WTC11 (cell line): Measurements from ENCODE around the gene IGSF9B. TPM values are rescaled to one million over a fixed set of nuclear protein-coding genes. Genes with fewer than 3 reads are reported as not detected.

ENCODE experiments used
- ATAC-seq: fragments of 200-7000 bp; cut with Tn5 transposase; 2 replicates; pipeline ENCODE4 v1.10.0; 2021; ENCODE audit warnings: mild to moderate bottlenecking, moderate library complexity
- CTCF ChIA-PET: fragments of 300-600 bp; sonication (Branson Sonifier 250); formaldehyde crosslinking; loops from one replicate; lab custom pipeline; 2021; ENCODE audit warnings: antibody characterized with exemption; lab: Charles Lee
- POLR2A ChIA-PET: fragments of 350-600 bp; sonication (Branson Sonifier 250); formaldehyde crosslinking; loops from one replicate; lab custom pipeline; 2021; ENCODE audit warnings: antibody characterized with exemption; lab: Charles Lee
- DNase-seq: peaks from one replicate; pipeline ENCODE4 v3.0.0; 2021; ENCODE audit warnings: low spot score
- H3K27ac Mint-ChIP-seq: 2 replicates; pipeline ENCODE4 v1.8.0; 2021; ENCODE audit warnings: mixed read lengths
- H3K27me3 Mint-ChIP-seq: 2 replicates; pipeline ENCODE4 v1.8.0; 2021; ENCODE audit warnings: low read depth, mild to moderate bottlenecking, moderate library complexity, mixed read lengths
- H3K36me3 Mint-ChIP-seq: 2 replicates; pipeline ENCODE4 v1.8.0; 2021; ENCODE audit warnings: mixed read lengths
- H3K4me1 Mint-ChIP-seq: 2 replicates; pipeline ENCODE4 v1.8.0; 2022; ENCODE audit warnings: mixed read lengths
- H3K4me3 Mint-ChIP-seq: 2 replicates; pipeline ENCODE4 v1.8.0; 2021; ENCODE audit warnings: mild to moderate bottlenecking, moderate library complexity, mixed read lengths
- H3K9me3 Mint-ChIP-seq: 2 replicates; pipeline ENCODE4 v1.8.0; 2021; ENCODE audit warnings: mixed read lengths
- CREB1 ChIP-seq: sonication (generic); formaldehyde crosslinking; IDR thresholded peaks from 2 replicates; pipeline ENCODE4 v1.8.0; 2023; ENCODE audit warnings: mild to moderate bottlenecking, missing genetic modification reagents
- EMX1 ChIP-seq: fragments of 250-450 bp; sonication (Bioruptor Pico); IDR thresholded peaks from 2 replicates; pipeline ENCODE4 v1.8.0; 2021; ENCODE audit warnings: mild to moderate bottlenecking
- ESRRA ChIP-seq: sonication (generic); formaldehyde crosslinking; IDR thresholded peaks from 2 replicates; pipeline ENCODE4 v1.8.1; 2022; ENCODE audit warnings: mild to moderate bottlenecking, missing genetic modification reagents, borderline replicate concordance
- FOXP1 ChIP-seq: sonication (generic); formaldehyde crosslinking; IDR thresholded peaks from 2 replicates; pipeline ENCODE4 v1.8.0; 2022; ENCODE audit warnings: missing genetic modification reagents, mild to moderate bottlenecking, moderate library complexity, borderline replicate concordance
- GABPB1 ChIP-seq: sonication (generic); formaldehyde crosslinking; IDR thresholded peaks from 2 replicates; pipeline ENCODE4 v1.8.1; 2023; ENCODE audit warnings: mild to moderate bottlenecking, missing genetic modification reagents
- JAZF1 ChIP-seq: fragments of 250-450 bp; sonication (Bioruptor Pico); IDR thresholded peaks from 2 replicates; pipeline ENCODE4 v1.9.0; 2021; ENCODE audit warnings: moderate library complexity, mild to moderate bottlenecking, inconsistent platforms
- NFE2L1 ChIP-seq: sonication (generic); formaldehyde crosslinking; IDR thresholded peaks from 2 replicates; pipeline ENCODE4 v1.8.1; 2023; ENCODE audit warnings: missing genetic modification reagents
- NFYB ChIP-seq: sonication (generic); formaldehyde crosslinking; conservative IDR thresholded peaks from 2 replicates; pipeline ENCODE4 v1.8.0; 2022; ENCODE audit warnings: low read depth, missing genetic modification reagents
- NR1H2 ChIP-seq: sonication (generic); formaldehyde crosslinking; IDR thresholded peaks from 2 replicates; pipeline ENCODE4 v1.9.0; 2021; ENCODE audit warnings: mild to moderate bottlenecking, moderate library complexity, missing genetic modification reagents
- NR2C2 ChIP-seq: sonication (generic); formaldehyde crosslinking; IDR thresholded peaks from 2 replicates; pipeline ENCODE4 v1.8.0; 2022; ENCODE audit warnings: mild to moderate bottlenecking, missing genetic modification reagents
- PRRX2 ChIP-seq: fragments of 250-450 bp; sonication (Bioruptor Pico); IDR thresholded peaks from 2 replicates; pipeline ENCODE4 v1.8.0; 2021; ENCODE audit warnings: mild to moderate bottlenecking
- RELA ChIP-seq: sonication (generic); formaldehyde crosslinking; IDR thresholded peaks from 2 replicates; pipeline ENCODE4 v1.8.1; 2022; ENCODE audit warnings: missing genetic modification reagents, mild to moderate bottlenecking, borderline replicate concordance
- RORB ChIP-seq: fragments of 250-450 bp; sonication (Bioruptor Pico); IDR thresholded peaks from 2 replicates; pipeline ENCODE4 v1.9.0; 2021; ENCODE audit warnings: mild to moderate bottlenecking
- SMAD3 ChIP-seq: sonication (generic); formaldehyde crosslinking; IDR thresholded peaks from 2 replicates; pipeline ENCODE4 v1.8.0; 2022; ENCODE audit warnings: missing genetic modification reagents, mild to moderate bottlenecking, borderline replicate concordance
- TP53 ChIP-seq: sonication (generic); formaldehyde crosslinking; IDR thresholded peaks from 2 replicates; pipeline ENCODE4 v1.8.1; 2023; ENCODE audit warnings: mild to moderate bottlenecking, missing genetic modification reagents
- ZNF138 ChIP-seq: sonication (generic); formaldehyde crosslinking; conservative IDR thresholded peaks from 2 replicates; pipeline ENCODE4 v1.8.1; 2022; ENCODE audit warnings: mild to moderate bottlenecking, moderate library complexity, missing genetic modification reagents
- ZNF219 ChIP-seq: sonication (generic); formaldehyde crosslinking; IDR thresholded peaks from 2 replicates; pipeline ENCODE4 v1.8.0; 2023; ENCODE audit warnings: missing genetic modification reagents, mild to moderate bottlenecking, borderline replicate concordance
- ZNF263 ChIP-seq: sonication (generic); formaldehyde crosslinking; IDR thresholded peaks from 2 replicates; pipeline ENCODE4 v1.8.1; 2022; ENCODE audit warnings: low read depth, mild to moderate bottlenecking, moderate library complexity, missing genetic modification reagents
- ZNF671 ChIP-seq: fragments of 250-450 bp; sonication (Bioruptor Pico); IDR thresholded peaks from 2 replicates; pipeline ENCODE4 v1.8.0; 2021; ENCODE audit warnings: mild to moderate bottlenecking
- total RNA-seq: library from RNA; stranded (reverse); gene quantifications from 3 replicates; pipeline ENCODE4 v1.2.3, GENCODE V29; 2021
- TF ChIP-seq, protein P1 (sequence below): fragments of 250-450 bp; sonication (Bioruptor Pico); IDR thresholded peaks from 2 replicates; pipeline ENCODE4 v2.1.2; 2022; ENCODE audit warnings: mild to moderate bottlenecking, moderate library complexity
- TF ChIP-seq, protein P2 (sequence below): sonication (generic); formaldehyde crosslinking; IDR thresholded peaks from 2 replicates; pipeline ENCODE4 v1.8.1; 2023; ENCODE audit warnings: mild to moderate bottlenecking, missing genetic modification reagents
- TF ChIP-seq, protein P3 (sequence below): sonication (generic); formaldehyde crosslinking; conservative IDR thresholded peaks from 2 replicates; pipeline ENCODE4 v1.8.1; 2023; ENCODE audit warnings: mild to moderate bottlenecking, low read depth, missing genetic modification reagents, moderate library complexity
- TF ChIP-seq, protein P4 (sequence below): sonication (generic); formaldehyde crosslinking; IDR thresholded peaks from 2 replicates; pipeline ENCODE4 v1.8.1; 2022; ENCODE audit warnings: low read depth, missing genetic modification reagents, borderline replicate concordance
- TF ChIP-seq, protein P5 (sequence below): fragments of 250-450 bp; sonication (Bioruptor Pico); IDR thresholded peaks from 2 replicates; pipeline ENCODE4 v1.9.0; 2021; ENCODE audit warnings: mild to moderate bottlenecking
- TF ChIP-seq, protein P6 (sequence below): sonication (generic); formaldehyde crosslinking; IDR thresholded peaks from 2 replicates; pipeline ENCODE4 v1.8.0; 2022; ENCODE audit warnings: mild to moderate bottlenecking, missing genetic modification reagents

Gene IGSF9B
- total RNA-seq, 1 experiment from 2014 or later, result 52.7 TPM

DNA sequence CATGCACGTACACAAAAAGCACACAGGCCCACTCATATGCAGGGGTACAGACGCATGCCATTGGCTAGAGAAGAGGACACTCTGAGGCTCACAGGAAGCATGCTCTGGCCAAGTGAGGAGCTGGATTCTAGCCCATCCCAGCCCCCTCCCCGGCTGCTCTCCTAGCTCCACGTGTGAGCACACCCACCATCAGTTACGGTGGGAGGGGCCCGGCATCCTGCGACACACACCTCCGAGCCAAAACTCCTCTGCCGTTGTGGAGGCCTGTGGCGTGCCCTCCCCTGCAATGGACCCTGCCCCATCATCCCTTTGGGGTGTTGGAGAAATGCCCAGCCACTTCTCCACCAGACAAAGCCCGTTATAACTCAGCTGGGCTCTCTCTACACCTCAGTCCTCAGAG lies 15.1 kb upstream of the IGSF9B start:
- ChIA-PET POLR2A (no interaction called here), CTCF (no interaction called here)
- Mint-ChIP-seq H3K4me1 (peaks cover 5% of the 10 kb centered on the region), H3K4me3 (no peak overlapping the region), H3K36me3 (no peaks in the 10 kb centered on the region), H3K27ac (no peak overlapping the region), H3K9me3 (no peaks in the 10 kb centered on the region), H3K27me3 (peaks cover 3% of the 10 kb centered on the region; the same call in 1 of the 2 replicates)
- TF ChIP-seq ZNF138 (no peak), TP53 (CRISPR knock-in tag) (no peak), NFYB (no peak), GABPB1 (no peak), PRRX2 (no peak), ZNF219 (CRISPR knock-in tag) (no peak), ZNF263 (CRISPR knock-in tag) (no peak), FOXP1 (CRISPR knock-in tag) (no peak), NR1H2 (CRISPR knock-in tag) (no peak), ZNF671 (CRISPR knock-in tag) (no peak), EMX1 (no peak), JAZF1 (CRISPR knock-in tag) (no peak), RELA (no peak), RORB (CRISPR knock-in tag) (no peak)
- TF ChIP-seq, protein P1, sequence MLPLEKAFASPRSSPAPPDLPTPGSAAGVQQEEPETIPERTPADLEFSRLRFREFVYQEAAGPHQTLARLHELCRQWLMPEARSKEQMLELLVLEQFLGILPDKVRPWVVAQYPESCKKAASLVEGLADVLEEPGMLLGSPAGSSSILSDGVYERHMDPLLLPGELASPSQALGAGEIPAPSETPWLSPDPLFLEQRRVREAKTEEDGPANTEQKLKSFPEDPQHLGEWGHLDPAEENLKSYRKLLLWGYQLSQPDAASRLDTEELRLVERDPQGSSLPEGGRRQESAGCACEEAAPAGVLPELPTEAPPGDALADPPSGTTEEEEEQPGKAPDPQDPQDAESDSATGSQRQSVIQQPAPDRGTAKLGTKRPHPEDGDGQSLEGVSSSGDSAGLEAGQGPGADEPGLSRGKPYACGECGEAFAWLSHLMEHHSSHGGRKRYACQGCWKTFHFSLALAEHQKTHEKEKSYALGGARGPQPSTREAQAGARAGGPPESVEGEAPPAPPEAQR (CRISPR knock-in tag), result no peak
- TF ChIP-seq, protein P2, sequence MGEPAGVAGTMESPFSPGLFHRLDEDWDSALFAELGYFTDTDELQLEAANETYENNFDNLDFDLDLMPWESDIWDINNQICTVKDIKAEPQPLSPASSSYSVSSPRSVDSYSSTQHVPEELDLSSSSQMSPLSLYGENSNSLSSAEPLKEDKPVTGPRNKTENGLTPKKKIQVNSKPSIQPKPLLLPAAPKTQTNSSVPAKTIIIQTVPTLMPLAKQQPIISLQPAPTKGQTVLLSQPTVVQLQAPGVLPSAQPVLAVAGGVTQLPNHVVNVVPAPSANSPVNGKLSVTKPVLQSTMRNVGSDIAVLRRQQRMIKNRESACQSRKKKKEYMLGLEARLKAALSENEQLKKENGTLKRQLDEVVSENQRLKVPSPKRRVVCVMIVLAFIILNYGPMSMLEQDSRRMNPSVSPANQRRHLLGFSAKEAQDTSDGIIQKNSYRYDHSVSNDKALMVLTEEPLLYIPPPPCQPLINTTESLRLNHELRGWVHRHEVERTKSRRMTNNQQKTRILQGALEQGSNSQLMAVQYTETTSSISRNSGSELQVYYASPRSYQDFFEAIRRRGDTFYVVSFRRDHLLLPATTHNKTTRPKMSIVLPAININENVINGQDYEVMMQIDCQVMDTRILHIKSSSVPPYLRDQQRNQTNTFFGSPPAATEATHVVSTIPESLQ, result no peak
- TF ChIP-seq, protein P3, sequence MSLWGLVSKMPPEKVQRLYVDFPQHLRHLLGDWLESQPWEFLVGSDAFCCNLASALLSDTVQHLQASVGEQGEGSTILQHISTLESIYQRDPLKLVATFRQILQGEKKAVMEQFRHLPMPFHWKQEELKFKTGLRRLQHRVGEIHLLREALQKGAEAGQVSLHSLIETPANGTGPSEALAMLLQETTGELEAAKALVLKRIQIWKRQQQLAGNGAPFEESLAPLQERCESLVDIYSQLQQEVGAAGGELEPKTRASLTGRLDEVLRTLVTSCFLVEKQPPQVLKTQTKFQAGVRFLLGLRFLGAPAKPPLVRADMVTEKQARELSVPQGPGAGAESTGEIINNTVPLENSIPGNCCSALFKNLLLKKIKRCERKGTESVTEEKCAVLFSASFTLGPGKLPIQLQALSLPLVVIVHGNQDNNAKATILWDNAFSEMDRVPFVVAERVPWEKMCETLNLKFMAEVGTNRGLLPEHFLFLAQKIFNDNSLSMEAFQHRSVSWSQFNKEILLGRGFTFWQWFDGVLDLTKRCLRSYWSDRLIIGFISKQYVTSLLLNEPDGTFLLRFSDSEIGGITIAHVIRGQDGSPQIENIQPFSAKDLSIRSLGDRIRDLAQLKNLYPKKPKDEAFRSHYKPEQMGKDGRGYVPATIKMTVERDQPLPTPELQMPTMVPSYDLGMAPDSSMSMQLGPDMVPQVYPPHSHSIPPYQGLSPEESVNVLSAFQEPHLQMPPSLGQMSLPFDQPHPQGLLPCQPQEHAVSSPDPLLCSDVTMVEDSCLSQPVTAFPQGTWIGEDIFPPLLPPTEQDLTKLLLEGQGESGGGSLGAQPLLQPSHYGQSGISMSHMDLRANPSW (CRISPR knock-in tag), result no peak
- TF ChIP-seq, protein P4, sequence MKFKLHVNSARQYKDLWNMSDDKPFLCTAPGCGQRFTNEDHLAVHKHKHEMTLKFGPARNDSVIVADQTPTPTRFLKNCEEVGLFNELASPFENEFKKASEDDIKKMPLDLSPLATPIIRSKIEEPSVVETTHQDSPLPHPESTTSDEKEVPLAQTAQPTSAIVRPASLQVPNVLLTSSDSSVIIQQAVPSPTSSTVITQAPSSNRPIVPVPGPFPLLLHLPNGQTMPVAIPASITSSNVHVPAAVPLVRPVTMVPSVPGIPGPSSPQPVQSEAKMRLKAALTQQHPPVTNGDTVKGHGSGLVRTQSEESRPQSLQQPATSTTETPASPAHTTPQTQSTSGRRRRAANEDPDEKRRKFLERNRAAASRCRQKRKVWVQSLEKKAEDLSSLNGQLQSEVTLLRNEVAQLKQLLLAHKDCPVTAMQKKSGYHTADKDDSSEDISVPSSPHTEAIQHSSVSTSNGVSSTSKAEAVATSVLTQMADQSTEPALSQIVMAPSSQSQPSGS (CRISPR knock-in tag), result no peak
- TF ChIP-seq, protein P5, sequence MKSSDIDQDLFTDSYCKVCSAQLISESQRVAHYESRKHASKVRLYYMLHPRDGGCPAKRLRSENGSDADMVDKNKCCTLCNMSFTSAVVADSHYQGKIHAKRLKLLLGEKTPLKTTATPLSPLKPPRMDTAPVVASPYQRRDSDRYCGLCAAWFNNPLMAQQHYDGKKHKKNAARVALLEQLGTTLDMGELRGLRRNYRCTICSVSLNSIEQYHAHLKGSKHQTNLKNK (CRISPR knock-in tag), result no peak
- ATAC-seq, result no peak
- no peak for DNase-seq

DNA sequence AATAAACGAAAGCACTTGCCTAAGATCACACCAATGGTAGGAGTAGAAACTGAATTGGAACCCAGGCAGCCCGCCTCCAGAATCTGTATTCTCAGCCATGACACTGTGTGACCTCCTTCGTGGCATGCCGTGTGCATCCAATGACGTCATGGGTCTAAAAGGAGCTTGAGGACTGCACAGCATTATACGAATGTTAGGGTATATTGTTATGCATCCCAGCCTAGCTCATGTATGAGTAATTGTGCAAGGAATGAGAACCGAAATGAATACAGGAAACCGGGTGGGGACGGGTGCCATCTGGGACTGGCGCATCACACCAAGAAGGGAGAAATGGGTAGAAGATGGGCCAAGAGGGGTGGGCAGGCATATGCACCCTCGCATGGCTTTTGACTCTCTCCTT lies 12.3 kb upstream of the IGSF9B start:
- H3K4me1 Mint-ChIP-seq, result peaks cover 7% of the 10 kb centered on the region
- TF ChIP-seq NFYB, result no peak
- no peak for TF ChIP-seq TP53 (CRISPR knock-in tag)
- no peak for TF ChIP-seq ESRRA (CRISPR knock-in tag)
- TF ChIP-seq NFE2L1 (CRISPR knock-in tag), result no peak
- TF ChIP-seq CREB1, result no peak
- no peak for TF ChIP-seq JAZF1 (CRISPR knock-in tag)
- TF ChIP-seq, protein P6, sequence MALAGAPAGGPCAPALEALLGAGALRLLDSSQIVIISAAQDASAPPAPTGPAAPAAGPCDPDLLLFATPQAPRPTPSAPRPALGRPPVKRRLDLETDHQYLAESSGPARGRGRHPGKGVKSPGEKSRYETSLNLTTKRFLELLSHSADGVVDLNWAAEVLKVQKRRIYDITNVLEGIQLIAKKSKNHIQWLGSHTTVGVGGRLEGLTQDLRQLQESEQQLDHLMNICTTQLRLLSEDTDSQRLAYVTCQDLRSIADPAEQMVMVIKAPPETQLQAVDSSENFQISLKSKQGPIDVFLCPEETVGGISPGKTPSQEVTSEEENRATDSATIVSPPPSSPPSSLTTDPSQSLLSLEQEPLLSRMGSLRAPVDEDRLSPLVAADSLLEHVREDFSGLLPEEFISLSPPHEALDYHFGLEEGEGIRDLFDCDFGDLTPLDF (CRISPR knock-in tag), result no peak
- TF ChIP-seq SMAD3 (CRISPR knock-in tag), result no peak
- no peak for TF ChIP-seq ZNF138
- no peak for TF ChIP-seq NR2C2
- no peak for TF ChIP-seq ZNF263 (CRISPR knock-in tag)
- DNase-seq, result no peak
- H3K36me3 Mint-ChIP-seq, result no peaks in the 10 kb centered on the region
- peaks cover 5% of the 10 kb centered on the region for H3K27me3 Mint-ChIP-seq
- H3K4me3 Mint-ChIP-seq, result no peak overlapping the region
- ATAC-seq, result no peak
- no peak overlapping the region for H3K27ac Mint-ChIP-seq
- CTCF ChIA-PET, result interaction anchor here (1.2 kb wide), 1 partner anchor 62 kb away, joined by 3 read pairs; no protein-coding TSS in a partner anchor
- POLR2A ChIA-PET, result no interaction called here
- H3K9me3 Mint-ChIP-seq, result no peaks in the 10 kb centered on the region
